ENCODE results near the gene BACE1. TPM values are rescaled to one million over a fixed set of nuclear protein-coding genes. Genes with fewer than 3 reads are reported as not detected.

The BACE1 gene
- total RNA-seq, result 29.2 and 36.6 TPM in 2 replicates

GRCh38 chr11:117316197-117316961 is at the start of gene BACE1:
Gene BACE1, minus strand, starts transcription at chr11:117316256. Its CDS starts 461 bp downstream, at chr11:117315795.

GRCh38 chr11:117327567-117328374 is 11.7 kb upstream of the BACE1 start, which contains the start of gene CEP164:
Gene CEP164, plus strand, starts transcription at chr11:117327854. Its CDS starts 10,733 bp downstream, at chr11:117338587.

GRCh38 chr11:117290809-117291396 is 25.2 kb downstream of the BACE1 start, which contains the start of gene BACE1-AS:
Gene BACE1-AS, plus strand, starts transcription at chr11:117291346.

Other genes starting within 250 kb of the BACE1 start
- gene SIK3, start 217.8 kb downstream of the BACE1 start, total RNA-seq, result 9.5 and 9.6 TPM in 2 replicates
- 72.9 and 82.2 TPM in 2 replicates for gene PAFAH1B2, start 172.0 kb downstream of the BACE1 start, total RNA-seq
- 19.0 and 21.9 TPM in 2 replicates for gene SIDT2, start 137.5 kb downstream of the BACE1 start, total RNA-seq
- gene TAGLN, start 116.9 kb downstream of the BACE1 start, total RNA-seq, result 707 and 823 TPM in 2 replicates
- gene PCSK7, start 84.2 kb downstream of the BACE1 start, total RNA-seq, result 75.7 and 85.9 TPM in 2 replicates
- gene RNF214, start 83.6 kb downstream of the BACE1 start, total RNA-seq, result 5.8 and 8.6 TPM in 2 replicates
- gene BACE1-AS, start 24.9 kb downstream of the BACE1 start, total RNA-seq, result 1.4 and 1.9 TPM in 2 replicates
- 34.6 and 34.7 TPM in 2 replicates for gene CEP164, start 11.6 kb upstream of the BACE1 start, total RNA-seq

Data from myometrial cell (primary cell).